ENCODE measurements around the gene ASF1B. TPM values are rescaled to one million over a fixed set of nuclear protein-coding genes. Genes with fewer than 3 reads are reported as not detected.
A peak's percentile ranks its signal among the peaks of the same experiment; 100 is the strongest.

The ASF1B gene
- total and polyA plus RNA-seq, 2 donors (not counting 1 experiment from before 2014, with no cell fraction given): 2.6 to 6.5 TPM

DNA sequence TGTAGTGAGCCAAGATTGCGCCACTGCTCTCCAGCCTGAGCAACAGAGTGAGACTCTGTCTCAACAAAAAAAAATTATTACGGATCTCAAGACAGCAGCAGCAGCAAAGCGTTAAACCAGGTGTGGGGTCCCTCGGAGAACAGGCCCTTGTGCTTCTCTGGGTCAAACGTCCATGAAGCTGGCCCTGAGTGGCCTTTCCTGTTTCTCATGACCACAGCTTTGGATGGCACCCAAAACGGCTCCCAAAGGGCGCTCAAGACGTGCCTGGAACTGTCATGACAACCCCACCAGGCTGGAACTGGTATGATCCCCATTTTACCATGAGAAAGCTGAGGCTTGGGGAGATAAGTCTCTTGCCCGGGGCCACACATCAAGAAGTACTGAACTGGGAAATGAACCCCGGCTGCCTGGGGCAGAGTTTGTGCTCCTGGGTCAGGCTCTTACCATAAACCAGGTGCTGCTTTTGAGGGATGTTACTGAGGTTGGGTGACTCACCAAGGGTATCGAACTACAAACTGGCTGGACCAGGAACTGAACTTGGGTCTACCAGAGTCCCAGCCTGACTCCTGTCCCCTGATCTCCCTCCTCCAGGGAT lies 34.2 kb downstream of the ASF1B start:
- Histone ChIP-seq H3K36me3 (ENCODE audit: control insufficient read depth, insufficient read depth, low read length) (peaks cover 12% of the 10 kb centered on the region), H4K20me1 (ENCODE audit: control insufficient read depth, extremely low read depth, insufficient read depth, low read length) (no peaks in the 10 kb centered on the region), H3K9me3 (ENCODE audit: control insufficient read depth, insufficient read depth, low read depth, low read length) (no peaks in the 10 kb centered on the region), H3K79me2 (ENCODE audit: control insufficient read depth, insufficient read depth, low read length) (no peaks in the 10 kb centered on the region), H3K4me2 (ENCODE audit: extremely low read depth, insufficient read depth, low read length) (no peak overlapping the region), H3K27me3 (ENCODE audit: control insufficient read depth, insufficient read depth, low read length) (no peaks in the 10 kb centered on the region), H3K4me3 (replicated peaks in 1 of 4; ENCODE audit: control extremely low read depth in 1 of 4, insufficient read depth in 1 of 4, low read depth in 3 of 4, low read length in 4 of 4) (no peak overlapping the region), H3K27ac (ENCODE audit: insufficient read depth, low read length) (no peak overlapping the region), H3K4me1 (ENCODE audit: control insufficient read depth, extremely low read depth, insufficient read depth, low read length) (no peaks in the 10 kb centered on the region), H2AFZ (ENCODE audit: low read length) (no peak overlapping the region), H3K9ac (ENCODE audit: insufficient read depth, low read length) (no peak overlapping the region)
- no peak for DNase-seq (ENCODE audit: low read depth in 2 of 2)
- TF ChIP-seq, protein P1, sequence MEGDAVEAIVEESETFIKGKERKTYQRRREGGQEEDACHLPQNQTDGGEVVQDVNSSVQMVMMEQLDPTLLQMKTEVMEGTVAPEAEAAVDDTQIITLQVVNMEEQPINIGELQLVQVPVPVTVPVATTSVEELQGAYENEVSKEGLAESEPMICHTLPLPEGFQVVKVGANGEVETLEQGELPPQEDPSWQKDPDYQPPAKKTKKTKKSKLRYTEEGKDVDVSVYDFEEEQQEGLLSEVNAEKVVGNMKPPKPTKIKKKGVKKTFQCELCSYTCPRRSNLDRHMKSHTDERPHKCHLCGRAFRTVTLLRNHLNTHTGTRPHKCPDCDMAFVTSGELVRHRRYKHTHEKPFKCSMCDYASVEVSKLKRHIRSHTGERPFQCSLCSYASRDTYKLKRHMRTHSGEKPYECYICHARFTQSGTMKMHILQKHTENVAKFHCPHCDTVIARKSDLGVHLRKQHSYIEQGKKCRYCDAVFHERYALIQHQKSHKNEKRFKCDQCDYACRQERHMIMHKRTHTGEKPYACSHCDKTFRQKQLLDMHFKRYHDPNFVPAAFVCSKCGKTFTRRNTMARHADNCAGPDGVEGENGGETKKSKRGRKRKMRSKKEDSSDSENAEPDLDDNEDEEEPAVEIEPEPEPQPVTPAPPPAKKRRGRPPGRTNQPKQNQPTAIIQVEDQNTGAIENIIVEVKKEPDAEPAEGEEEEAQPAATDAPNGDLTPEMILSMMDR (conservative IDR thresholded peaks at IDR 0.05 in 1 of 2, IDR thresholded peaks at IDR 0.05 in 1 of 2; ENCODE audit: low read depth in 1 of 2, low read length in 2 of 2): no peak
- no peak for TF ChIP-seq EZH2 (IDR thresholded peaks at IDR 0.05; ENCODE audit: low read length, missing control alignments)

- H3K27me3 ChIP-seq (ENCODE audit: control insufficient read depth, insufficient read depth, low read length): no peaks in the 10 kb centered on the region
- H2AFZ ChIP-seq (ENCODE audit: low read length): no peak overlapping the region
- TF ChIP-seq, protein P1 (conservative IDR thresholded peaks at IDR 0.05 in 1 of 2, IDR thresholded peaks at IDR 0.05 in 1 of 2; ENCODE audit: low read depth in 1 of 2, low read length in 2 of 2): no peak
- no peak for TF ChIP-seq EZH2 (IDR thresholded peaks at IDR 0.05; ENCODE audit: low read length, missing control alignments)
- no peaks in the 10 kb centered on the region for H4K20me1 ChIP-seq (ENCODE audit: control insufficient read depth, extremely low read depth, insufficient read depth, low read length)
- no peak overlapping the region for H3K4me3 ChIP-seq (replicated peaks in 1 of 4; ENCODE audit: control extremely low read depth in 1 of 4, insufficient read depth in 1 of 4, low read depth in 3 of 4, low read length in 4 of 4)
- peaks cover 17% of the 10 kb centered on the region for H3K36me3 ChIP-seq (ENCODE audit: control insufficient read depth, insufficient read depth, low read length)
- no peaks in the 10 kb centered on the region for H3K79me2 ChIP-seq (ENCODE audit: control insufficient read depth, insufficient read depth, low read length)
- no peaks in the 10 kb centered on the region for H3K9me3 ChIP-seq (ENCODE audit: control insufficient read depth, insufficient read depth, low read depth, low read length)
- no peak overlapping the region for H3K27ac ChIP-seq (ENCODE audit: insufficient read depth, low read length)
- DNase-seq (ENCODE audit: low read depth in 2 of 2): no peak
- H3K4me2 ChIP-seq (ENCODE audit: extremely low read depth, insufficient read depth, low read length): no peak overlapping the region
- no peak overlapping the region for H3K9ac ChIP-seq (ENCODE audit: insufficient read depth, low read length)
- no peaks in the 10 kb centered on the region for H3K4me1 ChIP-seq (ENCODE audit: control insufficient read depth, extremely low read depth, insufficient read depth, low read length)
These were observed 35.3 kb downstream of the ASF1B start for GRCh38 chr19:14101003-14101545.

DNA sequence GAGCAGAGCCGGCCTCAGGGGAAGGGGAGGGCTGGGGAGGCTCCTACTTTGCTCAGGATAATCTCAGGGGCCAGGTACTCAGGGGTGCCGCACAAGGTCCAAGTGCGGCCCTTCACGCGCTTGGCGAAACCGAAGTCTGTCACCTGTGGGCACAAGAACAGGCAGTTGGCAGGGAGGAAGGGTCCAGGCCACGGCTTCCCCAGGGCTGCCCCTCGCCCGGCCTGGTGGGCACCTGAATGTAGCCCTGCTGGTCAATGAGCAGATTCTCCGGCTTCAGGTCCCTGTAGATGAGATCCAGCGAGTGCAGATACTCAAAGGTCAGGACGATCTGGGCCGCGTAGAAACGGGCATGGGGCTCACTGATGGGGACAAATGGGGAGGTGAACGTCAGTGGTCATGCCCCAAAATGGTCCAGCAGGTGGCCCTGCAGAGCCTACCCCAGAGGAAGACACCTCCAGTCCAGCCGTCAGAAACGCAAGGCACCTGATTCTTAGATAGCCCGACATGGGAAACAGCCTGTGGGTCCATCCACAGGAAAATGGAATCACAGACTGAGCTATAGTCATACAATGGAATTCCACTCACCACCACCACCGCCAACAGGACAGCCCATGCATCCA lies 38.7 kb downstream of the ASF1B start:
- H3K4me1 ChIP-seq (ENCODE audit: control insufficient read depth, extremely low read depth, insufficient read depth, low read length): no peaks in the 10 kb centered on the region
- no peak for DNase-seq (ENCODE audit: low read depth in 2 of 2)
- no peaks in the 10 kb centered on the region for H3K27me3 ChIP-seq (ENCODE audit: control insufficient read depth, insufficient read depth, low read length)
- TF ChIP-seq, protein P1 (conservative IDR thresholded peaks at IDR 0.05 in 1 of 2, IDR thresholded peaks at IDR 0.05 in 1 of 2; ENCODE audit: low read depth in 1 of 2, low read length in 2 of 2): peak; percentile 11 to 29
- no peak for TF ChIP-seq EZH2 (IDR thresholded peaks at IDR 0.05; ENCODE audit: low read length, missing control alignments)
- peaks cover 19% of the 10 kb centered on the region for H3K36me3 ChIP-seq (ENCODE audit: control insufficient read depth, insufficient read depth, low read length)
- H4K20me1 ChIP-seq (ENCODE audit: control insufficient read depth, extremely low read depth, insufficient read depth, low read length): no peaks in the 10 kb centered on the region
- no peak overlapping the region for H3K4me3 ChIP-seq (replicated peaks in 1 of 4; ENCODE audit: control extremely low read depth in 1 of 4, insufficient read depth in 1 of 4, low read depth in 3 of 4, low read length in 4 of 4)
- H3K79me2 ChIP-seq (ENCODE audit: control insufficient read depth, insufficient read depth, low read length): no peaks in the 10 kb centered on the region
- no peaks in the 10 kb centered on the region for H3K9me3 ChIP-seq (ENCODE audit: control insufficient read depth, insufficient read depth, low read depth, low read length)
- no peak overlapping the region for H3K9ac ChIP-seq (ENCODE audit: insufficient read depth, low read length)
- no peak overlapping the region for H3K27ac ChIP-seq (ENCODE audit: insufficient read depth, low read length)
- H3K4me2 ChIP-seq (ENCODE audit: extremely low read depth, insufficient read depth, low read length): no peak overlapping the region
- H2AFZ ChIP-seq (ENCODE audit: low read length): no peak overlapping the region

All from fibroblast of lung (primary cell).